Psoas muscle (tissue), 8 donors: ENCODE results near the gene PSMD2. TPM values are rescaled to one million over a fixed set of nuclear protein-coding genes. Genes with fewer than 3 reads are reported as not detected.

Source experiments
- ATAC-seq, 4 donors: fragments of 200-7000 bp; cut with Tn5 transposase; one replicate each; pipeline ENCODE4 v1.9.1; 2020; ENCODE audit warnings: moderate library complexity in 3 of 4, mild to moderate bottlenecking in 2 of 4
- DNase-seq, 2 donors: peaks; one replicate each; pipeline ENCODE4 v3.0.0-alpha.2; 2020
- H3K27ac ChIP-seq: fragments of 200-600 bp; one replicate; pipeline ENCODE4 v1.8.0; 2022
- H3K27me3 ChIP-seq, 3 donors: fragments of 200-600 bp in 1 of 3; one replicate each; pipeline versions ENCODE4 v1.6.1 to v1.8.0; 2013 to 2022; ENCODE audit warnings: low read length in 2 of 3, mild to moderate bottlenecking in 2 of 3, moderate library complexity in 1 of 3; ENCODE audit not compliant: insufficient read depth in 3 of 3
- H3K36me3 ChIP-seq, 2 donors: fragments of 200-600 bp in 1 of 2; one replicate each; pipeline versions ENCODE4 v1.6.1 to v1.8.0; 2013 to 2022; ENCODE audit warnings: low read depth in 1 of 2, mild to moderate bottlenecking in 1 of 2, moderate library complexity in 1 of 2; ENCODE audit not compliant: insufficient read depth in 1 of 2
- H3K4me1 ChIP-seq: fragments of 200-600 bp; one replicate; pipeline ENCODE4 v1.8.0; 2022
- H3K4me3 ChIP-seq: fragments of 200-600 bp; one replicate; pipeline ENCODE4 v1.8.0; 2022; ENCODE audit warnings: mild to moderate bottlenecking
- H3K9me3 ChIP-seq: fragments of 200-600 bp; one replicate; pipeline ENCODE4 v1.8.0; 2022
- CTCF ChIP-seq: fragments of 200-600 bp; IDR thresholded peaks from one replicate; pipeline ENCODE4 v1.8.0; 2022; ENCODE audit warnings: antibody characterized with exemption
- WGBS, 3 donors: extraction: QIAGEN DNeasy Blood & Tissue Kit; methylation state at CpG; one replicate each; pipeline versions ENCODE4 v1.1.6 to v1.1.7; 2013; 5-methylcytosine and 5-hydroxymethylcytosine counted together
- intact Hi-C, 2 donors: fragments of 100-400 bp; cut with DNase I; formaldehyde crosslinking; loops; one replicate each; pipeline versions ENCODE4 v1.11.0 to v1.14.2; 2022
- polyA plus RNA-seq, 3 donors: library from polyadenylated mRNA; stranded (reverse); fragments of 200-250 nt; gene quantifications; one replicate each; pipeline ENCODE4 v1.2.3, GENCODE V29; 2013
- total RNA-seq, 4 donors: library from RNA; stranded (reverse); fragmentation: NEBNext Ultra II Directional in 2 of 4; extraction: Animal tissue kit (Norgen Biotek cat#: 25700) in 2 of 4; gene quantifications; one replicate each; pipeline versions ENCODE4 v1.2.1 to v1.2.4, GENCODE V29; 2021 to 2023
- donor health status: healthy with polysubstance abuse.
- donor health status: DM: no; HTN: no; CAD: no; lungs with moderate emphysema.
- donor health status: Bipolar disorder and iron deficiency.
- donor health status: healthy.
- donor health status: DM: yes; HTN: yes; CAD: no.
- donor health status: DM: no; HTN: no; CAD: no.
- donor health status: DM: no; HTN: no; CAD: no.
- donor health status: DM: yes; HTN: yes; CAD: no.

PSMD2 gene
- total and polyA plus RNA-seq, 7 donors: 338 to 898 (median 430) TPM

- H3K4me3 ChIP-seq: no peak overlapping the region
- peaks cover 6 to 10% of the 10 kb centered on the region in 2 donors for H3K36me3 ChIP-seq
- intact Hi-C loops: loop anchor here in 1 of 2 donors (5.0 kb wide), 1 partner anchor 158 kb away; the partner anchor contains the start of gene EIF2B5
- ATAC-seq (no peak), DNase-seq (no peak)
- 61 to 64% (median 62%) methylated on average over 3 of the region's 3 CpGs for WGBS, 3 donors
- no peak overlapping the region for H3K27ac ChIP-seq
- H3K9me3 ChIP-seq: no peaks in the 10 kb centered on the region
- TF ChIP-seq CTCF: no peak
- H3K4me1 ChIP-seq: peaks cover 14% of the 10 kb centered on the region
- no peaks in the 10 kb centered on the region for H3K27me3 ChIP-seq
Observed at GRCh38 chr3:184295771-184296170, 3.3 kb upstream of the PSMD2 start.

GRCh38 chr3:184296616-184297015, 2.4 kb upstream of the PSMD2 start:
- intact Hi-C loops: loop anchor here in 1 of 2 donors (5.0 kb wide), 1 partner anchor 159 kb away; the partner anchor contains the start of gene EIF2B5
- no peak for ATAC-seq
- TF ChIP-seq CTCF: no peak

GRCh38 chr3:184299488-184300377, 692 bp downstream of the PSMD2 start:
- Histone ChIP-seq H3K9me3 (no peaks in the 10 kb centered on the region), H3K36me3 (peaks cover 23 to 50% of the 10 kb centered on the region in 2 donors), H3K4me3 (peak overlapping the region; percentile 97), H3K27me3 (no peaks in the 10 kb centered on the region), H3K27ac (peak overlapping the region; percentile 84), H3K4me1 (peaks cover 25% of the 10 kb centered on the region)
- 15 to 20% (median 15%) methylated on average over 23 to 29 of the region's 29 CpGs for WGBS, 3 donors
- ATAC-seq (peak in 2 of 4 donors; percentile 0 to 21), DNase-seq (peak in 1 of 2 donors; percentile 23)
- no peak for TF ChIP-seq CTCF
- intact Hi-C loops: loop anchor here in 1 of 2 donors (5.0 kb wide), 2 partner anchors 43 to 162 kb away; partner anchors contain the start of gene EIF2B5

More at GRCh38 chr3:184296616-184297015, 2.4 kb upstream of the PSMD2 start:
- Histone ChIP-seq H3K36me3 (peaks cover 9 to 19% of the 10 kb centered on the region in 2 donors), H3K4me3 (no peak overlapping the region), H3K4me1 (peaks cover 23% of the 10 kb centered on the region), H3K27me3 (no peaks in the 10 kb centered on the region), H3K27ac (no peak overlapping the region), H3K9me3 (no peaks in the 10 kb centered on the region)
- no peak for DNase-seq
- WGBS, 3 donors: 78 to 90% (median 79%) methylated on average over 7 of the region's 7 CpGs

GRCh38 chr3:184300378-184300720, 1.3 kb downstream of the PSMD2 start:
- Histone ChIP-seq H3K36me3 (peaks cover 27 to 56% of the 10 kb centered on the region in 2 donors), H3K27ac (peak overlapping the region; percentile 84), H3K4me3 (peak overlapping the region; percentile 97)

More at GRCh38 chr3:184300378-184300720, 1.3 kb downstream of the PSMD2 start:
- H3K9me3 ChIP-seq: no peaks in the 10 kb centered on the region
- DNase-seq (no peak), ATAC-seq (no peak)
- intact Hi-C loops: loop anchor here in 1 of 2 donors (5.0 kb wide), 1 partner anchor 42 kb away; no protein-coding TSS in a partner anchor
- peaks cover 25% of the 10 kb centered on the region for H3K4me1 ChIP-seq
- H3K27me3 ChIP-seq: no peaks in the 10 kb centered on the region
- WGBS, 3 donors: 75 to 80% (median 76%) methylated on average over 3 of the region's 3 CpGs
- TF ChIP-seq CTCF: no peak
